Non-pigmented ciliary epithelial cell (primary cell): Measurements from ENCODE around the gene PTTG2.

ENCODE experiments used
- DNase-seq: peaks from one replicate; pipeline ENCODE4 v3.0.0-alpha.2; 2010; ENCODE audit warnings: low read depth

The PTTG2 gene

GRCh38 chr4:37989398-37990260, 29.4 kb downstream of the PTTG2 start:
- DNase-seq = no peak

- no peak for DNase-seq
Observed at GRCh38 chr4:37990731-37991245, 30.6 kb downstream of the PTTG2 start.

- DNase-seq = no peak
Observed at GRCh38 chr4:37991623-37992410, 31.6 kb downstream of the PTTG2 start.

GRCh38 chr4:37993806-37994205, 33.6 kb downstream of the PTTG2 start:
- no peak for DNase-seq

- DNase-seq = no peak
Observed at GRCh38 chr4:37994569-37994968, 34.4 kb downstream of the PTTG2 start.

- no peak for DNase-seq
Observed at GRCh38 chr4:37995299-37995821, 35.2 kb downstream of the PTTG2 start.

GRCh38 chr4:37995981-37996775, 36.0 kb downstream of the PTTG2 start:
- no peak for DNase-seq

- no peak for DNase-seq
Observed at GRCh38 chr4:37998226-37998625, 38.0 kb downstream of the PTTG2 start.

GRCh38 chr4:37999000-37999716, 39.0 kb downstream of the PTTG2 start:
- no peak for DNase-seq

- DNase-seq = no peak
Observed at GRCh38 chr4:37999965-38000364, 39.8 kb downstream of the PTTG2 start.

GRCh38 chr4:38001927-38002326, 41.7 kb downstream of the PTTG2 start:
- no peak for DNase-seq

GRCh38 chr4:38002451-38003071, 42.4 kb downstream of the PTTG2 start:
- no peak for DNase-seq

- no peak for DNase-seq
Observed at GRCh38 chr4:38003102-38003501, 42.9 kb downstream of the PTTG2 start.

- no peak for DNase-seq
Observed at GRCh38 chr4:38003628-38004027, 43.4 kb downstream of the PTTG2 start.

GRCh38 chr4:38004062-38004461, 43.9 kb downstream of the PTTG2 start:
- DNase-seq = peak; percentile 14

GRCh38 chr4:38004887-38005286, 44.7 kb downstream of the PTTG2 start:
- DNase-seq = no peak

- DNase-seq = no peak
Observed at GRCh38 chr4:38005637-38006036, 45.4 kb downstream of the PTTG2 start.

GRCh38 chr4:38007645-38008044, 47.4 kb downstream of the PTTG2 start:
- DNase-seq = no peak

GRCh38 chr4:38008571-38009021, 48.4 kb downstream of the PTTG2 start:
- no peak for DNase-seq

- no peak for DNase-seq
Observed at GRCh38 chr4:38009421-38009820, 49.2 kb downstream of the PTTG2 start.

- no peak for DNase-seq
Observed at GRCh38 chr4:38009949-38010348, 49.8 kb downstream of the PTTG2 start.
